HL-60/S4 treated with phorbol 12-myristate 13-acetate at 8.2 ng/mL for 4 days and 3 days (cell line): ENCODE measurements around the gene TMEM200B.
"Not testable (repeated sequence)": the region's sequence is repeated elsewhere in the genome, so short reads cannot be mapped to it uniquely, and the experiment has no call there.

Source experiments
- in situ Hi-C: fragments of 300-500 bp; cut with MboI; formaldehyde crosslinking; loops from 2 replicates; pipeline ENCODE4 v1.15.0; 2022; ENCODE audit warnings: low sequenced_read_pairs

The TMEM200B gene

DNA sequence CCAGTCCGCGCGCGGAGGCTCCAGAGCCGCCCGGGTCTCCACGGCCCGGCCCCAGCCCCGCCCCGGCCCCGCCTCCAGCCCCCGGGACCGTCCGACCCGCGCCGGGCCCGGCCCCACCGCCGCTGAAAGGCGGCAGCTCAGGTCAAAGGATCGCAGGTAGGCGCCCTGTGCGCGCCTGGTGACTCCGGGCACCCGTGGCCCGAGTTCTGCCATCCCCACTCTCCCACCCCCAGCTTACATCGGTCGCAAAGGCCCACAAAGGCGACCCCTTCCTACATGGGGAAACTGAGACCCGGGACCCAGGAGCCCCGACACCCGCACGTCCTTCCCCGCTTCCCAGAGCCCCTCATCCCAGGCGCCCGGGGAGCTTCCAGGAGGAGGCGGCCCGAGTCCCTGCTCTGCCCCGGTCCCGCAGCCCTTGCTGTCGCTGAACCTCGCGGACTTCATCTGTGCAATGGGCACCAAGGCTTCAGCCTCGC is at the start of gene TMEM200B:
Gene TMEM200B (minus strand): TSS at position 17 of the 479 bp plus-strand sequence. CDS start 2,075 bp downstream, outside the sequence.
- in situ Hi-C loops: no loop called here

DNA sequence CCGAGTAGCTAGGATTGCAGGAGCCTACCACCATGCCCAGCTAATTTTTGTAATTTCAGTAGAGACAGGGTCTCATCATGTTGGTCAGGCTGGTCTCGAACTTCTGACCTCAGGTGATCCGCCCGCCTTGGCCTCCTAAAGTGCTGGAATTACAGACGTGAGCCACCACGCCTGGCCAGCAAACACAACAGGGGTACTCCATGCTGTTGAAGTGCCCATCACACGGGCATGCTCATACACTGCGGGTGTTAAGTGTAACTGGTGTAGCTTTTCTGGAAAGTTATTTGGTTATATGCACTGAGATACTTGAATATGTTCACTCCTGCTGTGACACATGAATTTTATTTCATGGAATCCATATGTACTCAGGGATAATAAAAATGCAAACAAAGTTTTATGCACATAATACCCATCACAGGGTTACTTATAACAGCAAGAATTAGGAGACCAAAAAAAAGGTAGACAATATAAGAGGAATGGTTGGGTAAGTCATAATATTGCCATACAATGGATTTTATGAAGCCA is 48.8 kb upstream of the TMEM200B start:
- in situ Hi-C loops: no loop called here

DNA sequence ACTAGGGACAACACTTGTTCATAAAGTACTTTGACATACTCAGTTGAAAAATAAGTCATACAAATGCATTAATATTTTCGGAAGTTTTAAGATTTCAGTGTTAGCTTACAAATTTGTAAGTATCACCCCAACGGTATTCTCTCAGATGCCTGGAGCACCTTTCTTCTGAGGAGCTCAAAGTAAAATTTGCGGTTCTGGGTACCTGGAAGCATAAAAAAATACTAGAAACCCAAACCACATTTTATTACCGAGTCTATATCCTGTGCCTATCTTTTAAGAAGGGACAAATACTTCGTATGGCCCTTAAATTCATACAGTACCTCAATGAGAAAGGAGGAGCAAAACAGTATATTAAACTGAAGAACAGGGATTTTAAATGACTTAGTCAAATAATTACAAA is 47.8 kb upstream of the TMEM200B start:
- in situ Hi-C loops: no loop called here

DNA sequence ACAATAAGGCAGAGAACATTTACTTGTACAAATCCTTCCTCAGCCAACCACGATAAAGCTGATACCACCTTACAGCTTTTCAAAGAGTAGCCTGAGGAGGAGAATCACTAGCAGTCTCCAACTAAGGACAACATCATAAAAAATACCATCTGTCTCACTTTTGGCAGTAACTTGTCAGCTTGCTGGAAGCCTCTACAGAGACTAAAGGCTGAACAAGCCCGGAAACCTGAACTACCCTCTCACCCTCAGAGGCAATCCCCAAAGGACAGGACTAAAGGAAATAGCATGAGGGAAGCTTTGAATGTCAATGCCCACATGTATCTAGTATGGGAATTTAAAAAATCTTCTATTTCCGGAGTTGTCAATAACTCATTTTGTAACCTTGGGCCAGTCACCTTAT is 47.4 kb upstream of the TMEM200B start:
- in situ Hi-C loops: no loop called here

DNA sequence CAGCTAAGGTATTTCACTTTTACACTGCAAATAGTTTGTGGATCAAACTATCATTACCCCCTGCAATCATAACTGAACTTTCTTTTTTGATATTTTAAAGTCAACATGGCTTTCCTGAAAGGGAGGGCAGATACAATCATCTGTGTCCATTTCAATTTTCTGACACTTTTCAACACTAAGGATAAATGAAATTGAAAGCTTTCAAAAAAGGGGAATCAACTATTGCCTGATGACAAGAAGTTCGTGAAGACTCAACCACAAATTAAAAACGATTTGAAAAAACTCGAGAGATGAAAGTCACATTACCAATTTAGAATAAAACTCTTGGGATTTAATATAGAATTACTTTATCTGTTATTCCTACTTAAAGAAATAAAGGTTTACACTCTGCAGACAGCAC is 46.3 kb upstream of the TMEM200B start:
- in situ Hi-C loops: no loop called here

DNA sequence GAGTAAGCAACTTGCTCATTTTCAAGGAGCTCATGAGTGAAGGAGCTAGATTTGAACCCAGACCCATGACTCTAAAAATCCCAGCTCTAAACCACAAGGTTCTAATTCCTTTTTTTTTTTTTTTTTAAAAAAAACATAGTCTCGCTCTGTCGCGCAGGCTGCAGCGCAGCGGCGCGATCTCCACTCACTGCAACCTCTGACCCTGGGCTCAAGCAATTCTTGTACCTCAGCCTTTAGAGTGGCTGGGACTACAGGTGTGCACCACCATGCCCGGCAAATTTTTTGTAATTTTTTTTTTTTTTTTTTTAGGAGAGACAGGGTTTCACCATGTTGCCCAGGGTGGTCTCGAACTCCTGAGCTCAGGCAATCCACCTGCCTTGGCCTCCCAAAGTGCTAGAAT is 44.2 kb upstream of the TMEM200B start:
- in situ Hi-C loops: no loop called here

DNA sequence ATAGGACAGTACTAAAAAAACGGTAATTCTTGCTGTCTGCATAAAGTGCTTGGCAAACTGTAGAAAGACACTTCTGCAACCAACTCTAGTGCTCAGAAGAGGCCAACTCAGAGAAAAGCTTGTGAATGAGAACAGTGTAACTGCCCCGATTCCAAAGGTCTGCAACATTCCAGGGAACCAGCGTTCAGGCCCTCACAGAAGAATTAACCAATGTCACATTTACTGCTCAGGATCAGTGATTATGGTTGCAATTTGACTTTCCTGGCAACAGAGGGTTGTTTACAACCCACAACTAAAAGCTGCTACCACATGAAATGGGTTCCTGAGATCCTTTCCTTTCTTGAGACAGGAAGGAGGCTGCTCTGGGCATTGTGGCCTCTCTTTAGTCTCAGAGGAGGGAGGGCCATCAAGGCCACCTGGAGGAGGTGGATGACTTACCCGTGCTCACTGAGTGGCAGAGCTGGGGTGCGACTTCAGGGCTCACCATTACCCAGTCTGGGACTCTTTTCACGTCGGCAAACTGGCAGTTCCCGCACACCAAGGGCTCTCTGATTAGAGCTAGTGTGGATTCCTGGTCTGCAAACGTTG is 42.7 kb upstream of the TMEM200B start:
- in situ Hi-C loops: no loop called here

DNA sequence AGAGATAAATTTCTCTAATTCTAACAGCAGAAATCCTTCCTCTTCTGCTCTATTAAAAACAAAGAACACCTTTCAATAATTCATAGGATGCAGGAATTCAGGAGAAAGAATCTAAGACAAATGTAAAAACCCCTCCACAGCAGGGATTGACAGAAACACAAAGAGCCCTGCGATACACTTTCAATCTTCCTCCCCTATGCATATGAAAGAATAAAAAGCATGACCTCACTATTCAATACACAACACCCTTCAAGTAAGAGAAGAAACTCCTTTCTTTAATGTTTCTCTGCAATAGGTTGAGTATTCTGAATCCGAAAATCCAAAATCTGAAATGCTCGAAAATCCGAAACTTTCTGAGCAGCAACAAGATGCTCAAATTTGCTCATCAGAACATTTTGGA is 40.9 kb upstream of the TMEM200B start:
- in situ Hi-C loops: no loop called here

DNA sequence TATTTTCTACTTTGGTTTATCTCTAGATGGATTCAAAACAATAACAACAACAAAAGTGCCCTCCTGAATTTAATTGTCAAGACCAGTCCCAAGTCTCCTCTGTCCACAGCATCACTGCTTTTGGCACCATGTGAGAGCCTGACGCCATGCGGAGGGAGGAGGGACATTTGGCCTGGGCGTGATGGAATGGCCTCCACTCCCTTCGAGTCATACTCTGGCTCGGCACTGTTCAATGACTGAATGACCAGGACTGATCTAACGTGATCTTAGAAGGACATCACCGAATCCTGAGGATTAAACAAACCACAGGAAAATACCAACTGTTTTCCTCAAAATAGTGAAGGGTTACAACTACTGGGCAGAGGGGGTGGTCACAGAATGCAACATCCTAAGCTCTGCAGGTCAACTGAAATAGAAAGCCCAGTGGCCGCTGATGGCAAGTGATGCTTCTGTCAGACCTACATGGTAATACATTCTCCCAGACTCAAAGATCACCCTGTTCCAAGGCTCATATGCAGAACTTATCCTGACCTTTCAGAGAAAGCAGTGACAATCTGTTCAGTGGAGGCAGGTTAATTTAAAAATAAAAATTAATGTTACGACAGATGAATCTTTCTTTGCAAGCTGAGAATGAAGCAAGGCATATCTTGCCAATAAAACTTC is 38.9 kb upstream of the TMEM200B start:
- in situ Hi-C loops: no loop called here

DNA sequence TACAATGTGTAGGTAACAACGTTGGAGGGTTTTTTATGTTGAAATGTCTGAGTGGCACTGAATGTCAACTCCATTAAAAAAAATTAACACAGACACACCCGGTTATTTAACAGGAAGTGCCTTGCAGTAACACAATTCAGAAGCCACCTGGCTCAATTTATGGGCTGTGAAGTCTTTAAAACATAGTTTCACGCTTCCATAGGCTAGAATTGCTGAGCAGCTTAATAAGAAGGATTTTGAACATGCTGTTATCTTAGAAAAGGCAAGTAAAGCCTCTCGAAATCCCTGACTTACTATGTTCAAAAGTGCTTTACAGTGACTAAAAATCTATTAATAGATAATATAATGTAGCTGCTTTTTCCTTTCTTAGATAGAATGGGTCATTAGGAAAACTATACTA is 38.3 kb upstream of the TMEM200B start:
- in situ Hi-C loops: no loop called here

DNA sequence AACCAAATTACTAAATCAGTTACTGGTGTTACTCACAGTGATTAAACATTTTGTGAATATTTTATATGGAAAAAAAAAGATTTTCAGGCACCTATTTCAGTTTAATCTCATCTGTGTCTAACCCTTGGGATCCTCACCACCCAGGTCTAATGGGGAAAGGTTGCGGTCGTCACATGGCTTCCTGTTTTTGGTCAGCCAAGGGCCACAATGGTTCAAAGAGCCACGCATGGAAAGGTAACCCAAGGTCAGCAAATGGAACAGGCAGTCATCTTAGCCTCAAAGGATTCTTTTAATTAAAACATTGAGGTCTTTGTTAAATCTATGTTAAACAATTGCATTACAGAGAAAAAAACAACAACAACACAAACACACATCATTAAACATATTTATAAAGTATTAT is 36.1 kb upstream of the TMEM200B start:
- in situ Hi-C loops: no loop called here

DNA sequence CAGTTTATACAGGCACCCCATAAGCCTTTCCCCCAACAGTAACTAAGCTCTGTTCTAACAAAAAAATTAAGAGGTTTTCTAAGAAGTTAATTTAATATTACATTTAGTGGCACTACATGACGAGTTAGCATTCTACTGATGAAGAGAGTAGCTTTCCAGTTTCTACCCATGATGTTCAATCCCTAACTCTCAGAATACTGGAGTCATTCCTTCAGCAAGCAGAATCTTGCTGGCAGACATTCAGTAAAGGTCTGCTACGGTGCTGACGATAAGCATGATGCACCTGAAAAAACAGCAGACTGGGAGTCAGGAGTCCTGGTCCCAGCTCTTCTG is 33.5 kb upstream of the TMEM200B start:
- in situ Hi-C loops: no loop called here

DNA sequence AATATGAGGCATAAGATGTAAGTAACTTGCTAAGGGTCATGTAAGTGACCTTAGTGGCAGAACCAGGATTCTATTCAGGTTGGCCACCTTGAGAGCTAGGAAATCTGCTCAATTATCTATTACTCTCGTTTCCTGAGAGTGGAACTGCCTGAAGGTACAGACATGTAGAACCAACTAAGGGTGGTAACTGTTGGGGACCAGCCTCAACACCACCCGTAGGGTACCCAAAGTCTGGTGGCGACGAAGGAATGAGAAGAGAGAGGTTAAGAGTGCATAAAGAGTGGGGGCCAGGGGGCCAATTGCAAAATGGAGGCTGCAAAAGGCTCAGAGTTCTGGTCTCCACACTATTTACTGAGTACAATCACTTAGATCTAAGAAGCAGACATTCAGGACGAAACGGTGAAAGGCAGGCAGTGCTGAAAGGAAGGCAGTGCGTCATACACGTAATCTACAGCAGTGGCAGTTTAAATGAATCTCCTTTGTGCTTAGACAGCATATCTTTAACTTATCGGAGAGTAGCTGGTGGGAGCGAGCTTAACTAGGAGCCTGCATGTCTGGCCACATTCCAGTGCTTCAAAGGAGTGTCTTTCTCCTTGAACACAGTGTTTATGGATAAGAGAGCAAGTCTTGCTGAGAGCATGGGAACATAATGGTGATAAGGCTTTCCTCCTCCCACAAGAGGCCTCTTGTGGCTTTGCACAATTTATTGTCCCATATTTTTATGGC is 33.0 kb upstream of the TMEM200B start:
- in situ Hi-C loops: no loop called here

DNA sequence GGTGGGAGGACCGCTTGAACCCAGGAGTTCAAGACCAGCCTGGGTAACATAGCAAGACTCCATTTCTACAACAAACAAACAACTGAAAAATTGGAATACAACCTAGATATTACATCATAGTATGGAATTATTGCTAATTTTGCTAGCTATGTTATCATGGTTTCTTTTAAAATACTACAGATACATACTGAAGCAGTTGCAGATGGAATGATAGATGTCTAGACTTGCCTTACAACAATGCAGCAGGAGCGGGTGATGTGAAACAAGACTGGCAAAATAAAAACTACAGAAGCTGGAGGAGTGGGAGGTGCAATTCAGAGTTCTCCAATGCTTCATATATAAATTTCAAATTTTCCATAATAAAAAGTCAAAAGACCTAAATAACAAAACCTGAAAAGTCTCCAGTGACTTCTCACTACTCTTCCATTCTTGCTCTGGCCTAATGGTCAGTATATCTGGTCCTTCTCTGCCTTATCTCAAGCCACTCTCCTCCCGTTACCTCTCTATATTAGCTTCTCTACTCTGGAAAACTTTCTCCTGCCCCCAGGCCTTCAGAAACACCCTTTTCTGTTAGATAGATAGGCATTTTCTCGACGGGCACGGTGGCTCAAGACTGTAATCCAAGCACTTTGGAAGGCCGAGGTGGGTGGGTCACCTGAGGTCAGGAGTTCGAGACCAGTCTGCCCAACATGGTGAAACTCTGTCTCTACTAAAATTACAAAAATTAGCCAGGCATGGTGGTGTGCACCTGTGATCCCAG is 28.5 kb upstream of the TMEM200B start:
- in situ Hi-C loops: no loop called here

DNA sequence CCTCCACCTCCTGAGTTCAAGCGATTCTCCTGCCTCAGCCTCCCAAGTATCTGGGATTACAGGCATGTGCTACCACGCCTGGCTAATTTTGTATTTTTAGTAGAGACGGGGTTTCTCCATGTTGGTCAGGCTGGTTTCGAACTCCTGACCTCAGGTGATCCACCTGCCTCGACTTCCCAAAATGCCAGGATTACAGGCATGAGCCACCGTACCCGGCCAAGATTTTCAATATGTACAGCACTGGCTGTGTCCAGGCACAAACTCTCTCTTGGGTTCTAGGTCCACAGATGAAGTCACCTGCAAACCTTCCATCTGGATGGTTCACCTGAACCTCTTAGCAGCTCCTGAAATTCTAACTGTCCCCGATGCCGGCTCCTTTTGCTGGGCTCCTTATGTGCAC is 26.6 kb upstream of the TMEM200B start:
- in situ Hi-C loops: not testable (repeated sequence)

DNA sequence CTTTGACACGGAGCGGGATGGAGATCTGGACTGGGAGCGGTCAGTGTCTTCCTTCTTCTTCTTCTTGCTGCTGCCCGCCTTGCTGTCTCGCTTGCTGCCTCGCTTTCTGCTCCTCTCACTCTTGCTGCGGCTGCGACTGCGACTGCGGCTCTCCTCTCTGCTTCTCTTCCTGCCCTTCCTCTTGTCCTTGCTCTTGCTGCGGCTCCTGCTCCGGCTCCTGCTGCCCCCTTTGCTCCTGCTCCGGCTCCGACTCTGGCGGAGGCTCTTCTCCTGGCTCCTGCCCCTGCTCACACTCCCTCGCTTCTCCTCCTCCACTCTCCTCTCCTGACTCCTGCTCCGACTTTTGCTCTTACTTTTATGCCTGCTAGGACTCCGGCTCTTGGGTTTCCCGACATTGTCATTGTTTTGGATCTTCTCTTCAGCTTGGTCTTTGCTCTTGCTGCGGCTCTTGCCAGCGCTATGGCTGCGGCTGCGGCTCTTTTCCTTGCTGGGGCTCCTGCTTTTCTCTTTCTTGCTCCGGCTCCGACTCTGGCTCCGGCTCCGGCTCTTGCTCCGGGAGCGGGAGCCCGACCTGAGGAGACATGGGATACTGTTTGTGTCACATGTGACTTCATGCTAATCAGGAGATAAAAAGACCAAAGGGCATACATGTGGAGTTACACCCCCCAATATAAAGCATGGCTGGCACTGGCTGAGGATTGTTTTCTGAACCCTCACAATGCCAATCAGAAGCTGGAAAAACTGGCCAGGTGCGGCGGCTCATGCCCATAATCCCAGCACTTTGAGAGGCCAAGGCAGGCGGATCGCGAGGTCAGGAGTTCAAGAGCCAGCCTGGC is 25.2 kb upstream of the TMEM200B start:
- in situ Hi-C loops: no loop called here

DNA sequence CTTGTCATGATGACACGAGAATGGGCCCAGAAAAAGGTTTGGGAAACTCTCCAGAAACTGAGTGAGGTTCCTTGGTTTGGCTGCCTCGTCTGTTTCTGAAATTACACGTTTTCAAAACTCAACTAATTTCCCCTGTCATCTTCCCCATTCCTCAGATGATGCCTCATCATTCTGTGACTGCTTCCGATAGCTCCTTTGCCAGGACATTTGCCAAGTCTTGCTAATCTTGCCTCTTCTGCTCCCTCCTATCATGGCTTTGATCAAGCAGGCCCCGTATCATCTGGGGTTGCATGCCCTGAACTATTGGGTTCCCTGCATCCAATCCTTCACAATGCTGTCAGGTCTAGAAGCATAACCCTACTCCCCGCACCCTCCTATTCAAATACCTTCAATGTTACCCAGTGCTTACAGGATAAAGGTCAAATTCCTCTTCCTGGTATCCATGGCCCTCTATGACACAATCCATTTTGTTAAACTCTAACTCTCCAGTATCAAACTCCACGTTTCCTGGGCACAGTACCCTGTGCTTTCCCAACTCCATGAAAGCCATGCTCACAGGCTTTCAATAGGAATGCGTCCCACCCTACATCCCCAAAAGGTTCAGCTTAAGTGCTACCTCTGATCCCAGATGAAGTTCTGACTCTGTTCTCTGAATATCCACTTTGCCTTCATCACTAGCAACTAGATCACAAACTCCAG is 22.2 kb upstream of the TMEM200B start:
- in situ Hi-C loops: no loop called here

DNA sequence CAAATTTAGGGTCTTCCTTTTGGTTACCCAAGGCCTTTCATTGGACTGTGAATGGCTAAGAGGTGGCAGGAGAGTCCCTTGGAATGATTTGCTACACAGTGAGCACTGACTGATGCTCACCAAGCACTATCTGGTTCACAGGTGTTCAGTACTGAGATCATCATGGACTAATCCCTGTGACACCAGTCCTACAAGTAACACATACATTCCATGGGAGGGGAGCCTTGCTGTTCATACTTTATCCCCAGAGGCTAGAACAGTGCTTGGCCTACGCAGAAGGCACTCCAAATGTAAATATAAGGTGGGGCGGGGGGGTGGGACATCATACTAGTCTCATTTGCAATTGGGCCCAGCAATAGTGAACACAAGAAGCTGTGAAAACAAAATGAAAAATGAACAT is 20.5 kb upstream of the TMEM200B start:
- in situ Hi-C loops: no loop called here

DNA sequence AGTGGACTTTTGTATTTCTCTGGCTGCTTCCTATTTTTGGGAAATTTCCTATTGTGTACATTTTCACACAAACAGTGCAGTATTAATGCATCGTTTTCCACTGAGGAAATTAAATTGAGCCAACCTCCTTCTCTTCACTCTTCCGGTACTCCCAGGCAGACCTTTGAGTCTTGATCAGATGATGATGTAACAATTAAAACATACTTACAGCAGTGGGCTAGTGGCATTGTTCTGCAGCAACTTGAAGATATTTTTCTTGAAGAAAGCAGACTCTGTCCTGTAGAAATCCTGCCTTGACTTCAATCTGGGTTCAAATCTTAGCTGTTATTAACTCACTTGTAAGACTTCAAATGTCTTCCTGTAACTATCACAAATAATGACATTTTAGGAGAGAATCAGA is 19.0 kb upstream of the TMEM200B start:
- in situ Hi-C loops: no loop called here

DNA sequence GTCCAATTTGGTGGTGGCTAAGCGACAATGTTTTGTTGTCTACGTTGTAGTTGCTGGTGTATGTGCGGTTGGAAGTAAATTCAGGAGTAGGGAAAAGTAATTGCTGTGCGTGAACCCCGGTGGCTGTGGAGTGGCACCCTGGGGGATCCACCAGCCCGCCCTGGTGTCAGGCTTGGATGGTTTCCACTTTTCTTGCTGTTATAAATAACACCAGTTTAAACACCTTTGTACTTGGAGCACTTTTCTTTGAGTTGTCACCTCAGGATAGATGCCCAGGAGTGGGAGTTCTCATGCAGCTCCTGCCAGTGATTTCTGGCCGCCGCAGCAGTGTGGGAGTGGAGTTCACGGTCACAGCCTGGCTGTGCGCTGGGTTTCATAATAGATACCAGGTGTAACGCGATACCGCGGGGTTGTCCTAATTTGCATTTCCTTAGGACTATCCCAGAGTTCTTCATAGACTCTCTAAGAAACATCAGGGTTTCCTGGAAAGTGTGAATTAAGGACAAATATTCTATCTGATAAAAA is 12.8 kb upstream of the TMEM200B start:
- in situ Hi-C loops: no loop called here
